ENCODE measurements around the gene MEIS2.

MEIS2 gene

GRCh38 chr15:36912311-36912712 is 188.0 kb downstream of the MEIS2 start:
- Histone ChIP-seq H3K4me2 (ENCODE audit: low read depth, low read length, poor library complexity, severe bottlenecking) (no peak overlapping the region), H4K20me1 (ENCODE audit: insufficient read depth, low read length, poor library complexity, severe bottlenecking) (no peaks in the 10 kb centered on the region), H3F3A (ENCODE audit: low read depth) (no peaks in the 10 kb centered on the region), H3K36me3 (ENCODE audit: insufficient read depth, low read length) (no peaks in the 10 kb centered on the region), H3K27me3 (ENCODE audit: insufficient read depth, low read length, poor library complexity, severe bottlenecking) (no peaks in the 10 kb centered on the region), H2AFZ (ENCODE audit: low read length) (no peak overlapping the region), H3K9ac (ENCODE audit: low read depth, low read length, poor library complexity, severe bottlenecking) (no peak overlapping the region), H3K4me3 (ENCODE audit: low read length, poor library complexity, severe bottlenecking) (no peak overlapping the region), H3K9me2 (replicated peaks; ENCODE audit: low read depth, low read length) (no peaks in the 10 kb centered on the region), H3K79me2 (ENCODE audit: insufficient read depth, low read length) (no peaks in the 10 kb centered on the region), H3K4me1 (ENCODE audit: insufficient read depth, low read length, poor library complexity, severe bottlenecking) (no peaks in the 10 kb centered on the region), H3K9me3 (ENCODE audit: insufficient read depth, low read depth, low read length) (no peaks in the 10 kb centered on the region)
- no peak for TF ChIP-seq CTCF (conservative IDR thresholded peaks at IDR 0.05; ENCODE audit: low read length)
- no peak for TF ChIP-seq EZH2phosphoT487 (IDR thresholded peaks at IDR 0.05; ENCODE audit: borderline replicate concordance)

- Histone ChIP-seq H3K9me2 (replicated peaks; ENCODE audit: low read depth, low read length) (no peaks in the 10 kb centered on the region), H3K79me2 (ENCODE audit: insufficient read depth, low read length) (no peaks in the 10 kb centered on the region), H3K27me3 (ENCODE audit: insufficient read depth, low read length, poor library complexity, severe bottlenecking) (no peaks in the 10 kb centered on the region), H3K4me1 (ENCODE audit: insufficient read depth, low read length, poor library complexity, severe bottlenecking) (no peaks in the 10 kb centered on the region), H3K36me3 (ENCODE audit: insufficient read depth, low read length) (no peaks in the 10 kb centered on the region), H4K20me1 (ENCODE audit: insufficient read depth, low read length, poor library complexity, severe bottlenecking) (no peaks in the 10 kb centered on the region), H3K4me2 (ENCODE audit: low read depth, low read length, poor library complexity, severe bottlenecking) (no peak overlapping the region), H3F3A (ENCODE audit: low read depth) (no peaks in the 10 kb centered on the region), H3K9me3 (ENCODE audit: insufficient read depth, low read depth, low read length) (no peaks in the 10 kb centered on the region), H2AFZ (ENCODE audit: low read length) (no peak overlapping the region), H3K9ac (ENCODE audit: low read depth, low read length, poor library complexity, severe bottlenecking) (no peak overlapping the region), H3K4me3 (ENCODE audit: low read length, poor library complexity, severe bottlenecking) (no peak overlapping the region)
- TF ChIP-seq EZH2phosphoT487 (IDR thresholded peaks at IDR 0.05; ENCODE audit: borderline replicate concordance) (no peak), CTCF (conservative IDR thresholded peaks at IDR 0.05; ENCODE audit: low read length) (no peak)
Measured at GRCh38 chr15:36911322-36911944, 188.9 kb downstream of the MEIS2 start.

GRCh38 chr15:36908991-36909390 is 191.4 kb downstream of the MEIS2 start:
- Histone ChIP-seq H3F3A (ENCODE audit: low read depth) (no peaks in the 10 kb centered on the region), H3K9me2 (replicated peaks; ENCODE audit: low read depth, low read length) (no peaks in the 10 kb centered on the region), H3K79me2 (ENCODE audit: insufficient read depth, low read length) (no peaks in the 10 kb centered on the region), H3K27me3 (ENCODE audit: insufficient read depth, low read length, poor library complexity, severe bottlenecking) (no peaks in the 10 kb centered on the region), H4K20me1 (ENCODE audit: insufficient read depth, low read length, poor library complexity, severe bottlenecking) (no peaks in the 10 kb centered on the region), H3K4me3 (ENCODE audit: low read length, poor library complexity, severe bottlenecking) (no peak overlapping the region), H2AFZ (ENCODE audit: low read length) (no peak overlapping the region), H3K9me3 (ENCODE audit: insufficient read depth, low read depth, low read length) (no peaks in the 10 kb centered on the region), H3K9ac (ENCODE audit: low read depth, low read length, poor library complexity, severe bottlenecking) (no peak overlapping the region), H3K4me2 (ENCODE audit: low read depth, low read length, poor library complexity, severe bottlenecking) (no peak overlapping the region), H3K36me3 (ENCODE audit: insufficient read depth, low read length) (no peaks in the 10 kb centered on the region), H3K4me1 (ENCODE audit: insufficient read depth, low read length, poor library complexity, severe bottlenecking) (no peaks in the 10 kb centered on the region)
- no peak for TF ChIP-seq CTCF (conservative IDR thresholded peaks at IDR 0.05; ENCODE audit: low read length)
